HepG2 (cell line): ENCODE measurements around the gene NKX1-1. TPM values are rescaled to one million over a fixed set of nuclear protein-coding genes. Genes with fewer than 3 reads are reported as not detected.

Experiments used
- ATAC-seq: fragments of 200-7000 bp; cut with Tn5 transposase; 3 replicates; pipeline ENCODE4 v1.9.1; 2020; ENCODE audit warnings: mild to moderate bottlenecking, moderate library complexity
- BruUV-seq: library from RNA; stranded (reverse); fragments of 400-500 nt; replicated peaks from 2 replicates; lab custom pipeline; 2021; lab: Mats Ljungman, UMichigan
- CTCF ChIA-PET: fragments of 300-600 bp; formaldehyde crosslinking; extraction: SDS; loops from one replicate; lab custom pipeline; 2021; ENCODE audit warnings: low total read pairs, inconsistent platforms, low intra/inter-chr PET ratio; lab: Yijun Ruan, JAX
- POLR2A ChIA-PET: fragments of 350-600 bp; sonication (Branson Sonifier 250); formaldehyde crosslinking; loops from one replicate; lab custom pipeline; 2020; ENCODE audit warnings: antibody characterized with exemption, inconsistent platforms; lab: Yijun Ruan, JAX
- DNase-seq: peaks from one replicate; pipeline ENCODE4 v3.0.0-alpha.2; 2015; ENCODE audit warnings: low spot score
- FAIRE-seq: peaks from 3 replicates; lab custom pipeline; 2011; peaks lifted over from hg19 to GRCh38; lab: Jason Lieb, UNC
- H2AFZ ChIP-seq: one replicate; pipeline ENCODE4 v1.6.1; 2011; ENCODE audit warnings: low read length, inconsistent platforms
- H3K27ac ChIP-seq: fragments of 300-600 bp; 3 replicates; pipeline ENCODE4 v1.8.0; 2011; ENCODE audit warnings: mixed run types, mild to moderate bottlenecking, mixed read lengths, low read length, inconsistent platforms; ENCODE audit not compliant: insufficient read depth; ENCODE audit errors: extremely low read length
- H3K27me3 ChIP-seq, 2 experiments: fragments of 200-600 bp in 1 of 2; 2 replicates in 1 of 2; 3 replicates in 1 of 2; pipeline versions ENCODE4 v1.6.0 to v1.8.0; 2011; ENCODE audit warnings: low read length in 2 of 2, mild to moderate bottlenecking in 2 of 2, moderate library complexity in 2 of 2, inconsistent platforms in 1 of 2; ENCODE audit not compliant: insufficient read depth in 2 of 2, control insufficient read depth in 1 of 2
- H3K36me3 ChIP-seq, 2 experiments: fragments of 200-600 bp in 1 of 2; replicated peaks in 1 of 2; 2 replicates in 1 of 2; 3 replicates in 1 of 2; pipeline versions ENCODE4 v1.5.1 to v1.8.0; 2011; ENCODE audit warnings: low read length in 2 of 2, inconsistent platforms in 1 of 2; ENCODE audit not compliant: insufficient read depth in 2 of 2, control insufficient read depth in 1 of 2
- H3K4me1 ChIP-seq: 2 replicates; pipeline ENCODE4 v1.5.1; 2012; ENCODE audit warnings: low read length, inconsistent platforms; ENCODE audit not compliant: insufficient read depth
- H3K4me2 ChIP-seq: 2 replicates; pipeline ENCODE4 v1.6.0; 2011; ENCODE audit warnings: low read depth, low read length, inconsistent platforms
- H3K4me3 ChIP-seq, 3 experiments: fragments of 200-600 bp in 1 of 3; sonication (generic), shearing (Covaris generic) in 1 of 3; replicated peaks in 1 of 3; 2 replicates each; pipeline ENCODE4 v1.5.1; 2011 to 2016; ENCODE audit warnings: low read length in 3 of 3, inconsistent platforms in 2 of 3, low read depth in 2 of 3, mild to moderate bottlenecking in 2 of 3, control low read depth in 1 of 3, mixed read lengths in 1 of 3; ENCODE audit not compliant: insufficient read depth in 1 of 3
- H3K79me2 ChIP-seq: one replicate; pipeline ENCODE4 v1.6.1; 2011; ENCODE audit warnings: low read length, inconsistent platforms; ENCODE audit not compliant: insufficient read depth
- H3K9ac ChIP-seq: 2 replicates; pipeline ENCODE4 v1.6.0; 2011; ENCODE audit warnings: mild to moderate bottlenecking, low read depth, low read length, inconsistent platforms; ENCODE audit not compliant: insufficient read depth
- H3K9me3 ChIP-seq: 2 replicates; pipeline ENCODE4 v1.5.1; 2012; ENCODE audit warnings: mild to moderate bottlenecking, low read length
- H4K20me1 ChIP-seq: 2 replicates; pipeline ENCODE4 v1.6.0; 2011; ENCODE audit warnings: inconsistent platforms, mild to moderate bottlenecking, low read length, moderate library complexity; ENCODE audit not compliant: insufficient read depth
- FOXA1 ChIP-seq, 2 experiments: fragments of 450-650 bp in 1 of 2; sonication (generic) in 1 of 2; formaldehyde crosslinking in 1 of 2; IDR thresholded peaks; 2 replicates each; pipeline versions ENCODE4 v1.4.0 to v1.6.1; 2016 to 2020; ENCODE audit warnings: missing genetic modification reagents in 1 of 2
- JUN ChIP-seq: sonication (generic); formaldehyde crosslinking; IDR thresholded peaks from 2 replicates; pipeline ENCODE4 v1.4.0; 2020; ENCODE audit warnings: mild to moderate bottlenecking, missing genetic modification reagents
- MTF2 ChIP-seq: sonication (generic); formaldehyde crosslinking; IDR thresholded peaks from 2 replicates; pipeline ENCODE4 v1.5.0; 2020; ENCODE audit warnings: missing genetic modification reagents, borderline replicate concordance
- MYNN ChIP-seq: sonication (generic); formaldehyde crosslinking; IDR thresholded peaks from 2 replicates; pipeline ENCODE4 v1.4.0; 2020; ENCODE audit warnings: mild to moderate bottlenecking, low read depth, missing genetic modification reagents
- STAG1 ChIP-seq: sonication (generic); formaldehyde crosslinking; IDR thresholded peaks from 2 replicates; pipeline ENCODE4 v1.4.0; 2020; ENCODE audit warnings: missing genetic modification reagents
- SYNCRIP ChIP-seq: fragments of 200-400 bp; formaldehyde crosslinking; IDR thresholded peaks from 2 replicates; pipeline ENCODE4 v1.6.1; 2018; ENCODE audit warnings: mild to moderate bottlenecking, low read depth, low read length; ENCODE audit not compliant: insufficient read depth
- YEATS4 ChIP-seq: sonication (generic); formaldehyde crosslinking; IDR thresholded peaks from 2 replicates; pipeline ENCODE4 v1.4.0; 2020; ENCODE audit warnings: missing genetic modification reagents, borderline replicate concordance
- ZNF3 ChIP-seq: IDR thresholded peaks from 2 replicates; pipeline ENCODE4 v1.7.0; 2017; ENCODE audit warnings: inconsistent platforms
- ZSCAN30 ChIP-seq: sonication (generic); formaldehyde crosslinking; IDR thresholded peaks from 2 replicates; pipeline ENCODE4 v1.5.0; 2020; ENCODE audit warnings: mild to moderate bottlenecking, missing genetic modification reagents
- WGBS: methylation state at CpG from one replicate; pipeline ENCODE4 v1.1.6; 2017; ENCODE audit warnings: low lambda C conversion rate; 5-methylcytosine and 5-hydroxymethylcytosine counted together
- in situ Hi-C: cut with HindIII; loops from 2 replicates; pipeline ENCODE4 v1.10.0; 2017; ENCODE audit warnings: low pct_unique_long_range_greater_than_20kb; ENCODE audit not compliant: extremely low pct_ligation_motif_present
- intact Hi-C: fragments of 100-400 bp; cut with micrococcal nuclease; formaldehyde crosslinking; loops from one replicate; pipeline ENCODE4 v1.10.0; 2022; ENCODE audit not compliant: unreplicated experiment
- polyA plus RNA-seq, 8 experiments: library from polyadenylated mRNA; depleted of rRNA in 3 of 8; stranded (reverse) in 7 of 8; unstranded in 1 of 8; fragments of >200 nt; fragmentation: Illumina TruSeq in 4 of 8; extraction: Trizol in 4 of 8; gene quantifications; 2 replicates each; pipeline versions ENCODE4 v1.2.1 to v1.2.3, GENCODE V29; 2011 to 2016; ENCODE audit warnings: low read depth in 4 of 8, missing spikeins in 1 of 8, mixed read lengths in 1 of 8; ENCODE audit not compliant: insufficient read depth in 1 of 8
- total RNA-seq, 5 experiments: library from RNA; depleted of rRNA; stranded (reverse); fragments of >200 nt; fragmentation: Illumina TruSeq; extraction: Trizol; gene quantifications; 2 replicates each; pipeline ENCODE4 v1.2.3, GENCODE V29; 2016; ENCODE audit warnings: low read depth in 1 of 5
- TF ChIP-seq, protein P1 (sequence below): sonication (generic); formaldehyde crosslinking; IDR thresholded peaks from 2 replicates; pipeline ENCODE4 v1.9.0; 2022; ENCODE audit warnings: missing genetic modification reagents, mild to moderate bottlenecking, borderline replicate concordance
- TF ChIP-seq, protein P2 (sequence below), 2 experiments: sonication (generic) in 1 of 2; formaldehyde crosslinking in 1 of 2; IDR thresholded peaks; 2 replicates each; pipeline versions ENCODE4 v1.4.0 to v1.6.1; 2018 to 2020; ENCODE audit warnings: missing genetic modification reagents in 2 of 2, borderline replicate concordance in 1 of 2, low read depth in 1 of 2, mild to moderate bottlenecking in 1 of 2, missing biosample characterization in 1 of 2

The NKX1-1 gene
- total and polyA plus RNA-seq, 2 of the 13 experiments (the other 11 are each of a cell fraction or from before 2014, with no cell fraction given), result not detected

DNA sequence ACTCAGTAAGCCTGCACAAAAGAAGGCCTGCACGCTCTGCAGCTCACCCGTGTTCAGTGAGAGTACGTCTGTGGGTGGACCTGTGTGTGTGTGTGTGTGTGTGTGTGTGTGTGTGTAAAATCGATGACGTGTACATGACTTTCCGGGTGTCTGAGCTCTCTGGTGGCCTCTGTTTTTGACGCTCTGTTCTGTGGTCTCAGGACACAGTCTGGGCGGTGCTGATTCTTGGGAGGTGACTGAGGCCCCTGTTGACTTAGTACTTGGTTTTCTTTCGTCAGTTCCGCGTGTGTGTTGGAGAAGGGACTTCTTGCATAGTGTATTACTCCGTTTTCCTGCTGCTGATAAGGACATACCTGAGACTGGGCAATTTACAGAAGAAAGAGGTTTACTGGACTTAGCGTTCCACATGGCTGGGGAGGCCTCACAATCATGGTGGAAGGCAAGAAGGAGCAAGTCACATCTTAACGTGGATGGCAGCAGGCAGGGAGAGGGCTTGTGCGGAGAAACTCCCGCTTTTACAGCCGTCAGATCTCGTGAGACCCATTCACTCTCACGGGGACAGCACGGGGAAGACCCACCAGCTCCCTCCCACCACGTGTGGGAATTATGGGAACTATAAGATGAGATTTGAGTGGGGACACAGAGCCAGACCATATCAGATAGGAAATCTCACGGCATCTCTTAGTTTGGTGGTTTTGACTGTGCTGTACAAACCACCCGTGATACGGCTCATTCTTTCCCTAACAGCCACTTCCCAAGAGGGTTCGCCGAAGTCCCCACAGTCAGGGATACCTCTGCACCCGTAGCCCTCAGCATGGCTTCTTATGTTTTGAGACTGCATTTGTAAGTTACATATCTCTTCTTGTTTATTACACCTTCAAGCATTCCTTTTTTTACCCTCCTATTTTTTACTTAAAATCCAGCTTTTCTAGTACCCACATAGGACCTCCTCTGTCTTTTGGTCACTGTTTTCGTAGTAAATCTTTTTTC, 34.8 kb downstream of the NKX1-1 start:
- no peak overlapping the region for H3K4me3 ChIP-seq
- no peaks in the 10 kb centered on the region for H3K27me3 ChIP-seq
- H3K36me3 ChIP-seq, result peaks cover 4 to 26% of the 10 kb centered on the region in 2 experiments; a peak in 4 of 5 replicates
- ChIA-PET CTCF (no interaction called here), POLR2A (no interaction called here)
- FAIRE-seq (no peak), ATAC-seq (no peak), DNase-seq (no peak)
- BruUV-seq, result no TSS peak
- H4K20me1 ChIP-seq, result no peaks in the 10 kb centered on the region
- no peak overlapping the region for H3K27ac ChIP-seq
- in situ Hi-C loops (no loop called here), intact Hi-C loops (no loop called here)
- no peaks in the 10 kb centered on the region for H3K79me2 ChIP-seq
- 94% methylated on average over 27 of the region's 28 CpGs for WGBS
- H3K9ac ChIP-seq, result no peak overlapping the region
- no peak for TF ChIP-seq JUN (CRISPR knock-in tag)
- TF ChIP-seq STAG1, result no peak
- no peak for TF ChIP-seq SYNCRIP
- TF ChIP-seq FOXA1 (IDR thresholded peaks at IDR 0.05), result no peak
- no peak for TF ChIP-seq FOXA1 (CRISPR knock-in tag; IDR thresholded peaks at IDR 0.05)
- TF ChIP-seq, protein P1, sequence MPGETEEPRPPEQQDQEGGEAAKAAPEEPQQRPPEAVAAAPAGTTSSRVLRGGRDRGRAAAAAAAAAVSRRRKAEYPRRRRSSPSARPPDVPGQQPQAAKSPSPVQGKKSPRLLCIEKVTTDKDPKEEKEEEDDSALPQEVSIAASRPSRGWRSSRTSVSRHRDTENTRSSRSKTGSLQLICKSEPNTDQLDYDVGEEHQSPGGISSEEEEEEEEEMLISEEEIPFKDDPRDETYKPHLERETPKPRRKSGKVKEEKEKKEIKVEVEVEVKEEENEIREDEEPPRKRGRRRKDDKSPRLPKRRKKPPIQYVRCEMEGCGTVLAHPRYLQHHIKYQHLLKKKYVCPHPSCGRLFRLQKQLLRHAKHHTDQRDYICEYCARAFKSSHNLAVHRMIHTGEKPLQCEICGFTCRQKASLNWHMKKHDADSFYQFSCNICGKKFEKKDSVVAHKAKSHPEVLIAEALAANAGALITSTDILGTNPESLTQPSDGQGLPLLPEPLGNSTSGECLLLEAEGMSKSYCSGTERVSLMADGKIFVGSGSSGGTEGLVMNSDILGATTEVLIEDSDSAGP, result no peak
- no peak for TF ChIP-seq ZSCAN30
- TF ChIP-seq MYNN (CRISPR knock-in tag), result no peak
- TF ChIP-seq YEATS4 (CRISPR knock-in tag), result no peak
- no peak for TF ChIP-seq ZNF3 (CRISPR knock-in tag)
- TF ChIP-seq, protein P2, sequence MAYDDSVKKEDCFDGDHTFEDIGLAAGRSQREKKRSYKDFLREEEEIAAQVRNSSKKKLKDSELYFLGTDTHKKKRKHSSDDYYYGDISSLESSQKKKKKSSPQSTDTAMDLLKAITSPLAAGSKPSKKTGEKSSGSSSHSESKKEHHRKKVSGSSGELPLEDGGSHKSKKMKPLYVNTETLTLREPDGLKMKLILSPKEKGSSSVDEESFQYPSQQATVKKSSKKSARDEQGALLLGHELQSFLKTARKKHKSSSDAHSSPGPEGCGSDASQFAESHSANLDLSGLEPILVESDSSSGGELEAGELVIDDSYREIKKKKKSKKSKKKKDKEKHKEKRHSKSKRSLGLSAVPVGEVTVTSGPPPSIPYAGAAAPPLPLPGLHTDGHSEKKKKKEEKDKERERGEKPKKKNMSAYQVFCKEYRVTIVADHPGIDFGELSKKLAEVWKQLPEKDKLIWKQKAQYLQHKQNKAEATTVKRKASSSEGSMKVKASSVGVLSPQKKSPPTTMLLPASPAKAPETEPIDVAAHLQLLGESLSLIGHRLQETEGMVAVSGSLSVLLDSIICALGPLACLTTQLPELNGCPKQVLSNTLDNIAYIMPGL (CRISPR knock-in tag; IDR thresholded peaks at IDR 0.05; ENCODE audit: borderline replicate concordance in 1 of 2, low read depth in 1 of 2), result no peak
- no peak for TF ChIP-seq MTF2 (CRISPR knock-in tag)
- no peak overlapping the region for H2AFZ ChIP-seq
- H3K9me3 ChIP-seq, result no peaks in the 10 kb centered on the region
- H3K4me1 ChIP-seq, result no peaks in the 10 kb centered on the region
- H3K4me2 ChIP-seq, result no peak overlapping the region
